Psoas muscle (tissue), 8 donors: ENCODE data around the gene CTSG. TPM values are rescaled to one million over a fixed set of nuclear protein-coding genes. Genes with fewer than 3 reads are reported as not detected.

Experiments
- ATAC-seq, 4 donors: fragments of 200-7000 bp; cut with Tn5 transposase; one replicate each; pipeline ENCODE4 v1.9.1; 2020; ENCODE audit warnings: moderate library complexity in 3 of 4, mild to moderate bottlenecking in 2 of 4
- DNase-seq, 2 donors: peaks; one replicate each; pipeline ENCODE4 v3.0.0-alpha.2; 2020
- H3K27ac ChIP-seq: fragments of 200-600 bp; one replicate; pipeline ENCODE4 v1.8.0; 2022
- H3K27me3 ChIP-seq, 3 donors: fragments of 200-600 bp in 1 of 3; one replicate each; pipeline versions ENCODE4 v1.6.1 to v1.8.0; 2013 to 2022; ENCODE audit warnings: low read length in 2 of 3, mild to moderate bottlenecking in 2 of 3, moderate library complexity in 1 of 3; ENCODE audit not compliant: insufficient read depth in 3 of 3
- H3K36me3 ChIP-seq, 2 donors: fragments of 200-600 bp in 1 of 2; one replicate each; pipeline versions ENCODE4 v1.6.1 to v1.8.0; 2013 to 2022; ENCODE audit warnings: low read depth in 1 of 2, mild to moderate bottlenecking in 1 of 2, moderate library complexity in 1 of 2; ENCODE audit not compliant: insufficient read depth in 1 of 2
- H3K4me1 ChIP-seq: fragments of 200-600 bp; one replicate; pipeline ENCODE4 v1.8.0; 2022
- H3K4me3 ChIP-seq: fragments of 200-600 bp; one replicate; pipeline ENCODE4 v1.8.0; 2022; ENCODE audit warnings: mild to moderate bottlenecking
- H3K9me3 ChIP-seq: fragments of 200-600 bp; one replicate; pipeline ENCODE4 v1.8.0; 2022
- CTCF ChIP-seq: fragments of 200-600 bp; IDR thresholded peaks from one replicate; pipeline ENCODE4 v1.8.0; 2022; ENCODE audit warnings: antibody characterized with exemption
- WGBS, 3 donors: extraction: QIAGEN DNeasy Blood & Tissue Kit; methylation state at CpG; one replicate each; pipeline versions ENCODE4 v1.1.6 to v1.1.7; 2013; 5-methylcytosine and 5-hydroxymethylcytosine counted together
- intact Hi-C, 2 donors: fragments of 100-400 bp; cut with DNase I; formaldehyde crosslinking; loops; one replicate each; pipeline versions ENCODE4 v1.11.0 to v1.14.2; 2022
- polyA plus RNA-seq, 3 donors: library from polyadenylated mRNA; stranded (reverse); fragments of 200-250 nt; gene quantifications; one replicate each; pipeline ENCODE4 v1.2.3, GENCODE V29; 2013
- total RNA-seq, 4 donors: library from RNA; stranded (reverse); fragmentation: NEBNext Ultra II Directional in 2 of 4; extraction: Animal tissue kit (Norgen Biotek cat#: 25700) in 2 of 4; gene quantifications; one replicate each; pipeline versions ENCODE4 v1.2.1 to v1.2.4, GENCODE V29; 2021 to 2023
- donor health status: healthy with polysubstance abuse.
- donor health status: DM: no; HTN: no; CAD: no; lungs with moderate emphysema.
- donor health status: Bipolar disorder and iron deficiency.
- donor health status: healthy.
- donor health status: DM: yes; HTN: yes; CAD: no.
- donor health status: DM: no; HTN: no; CAD: no.
- donor health status: DM: no; HTN: no; CAD: no.
- donor health status: DM: yes; HTN: yes; CAD: no.

CTSG gene
- total and polyA plus RNA-seq, 7 donors: 0.13 to 2.4 (median 0.82) TPM

GRCh38 chr14:24578558-24578957, 2.5 kb upstream of the CTSG start:
- no peak overlapping the region for H3K4me3 ChIP-seq
- TF ChIP-seq CTCF: no peak
- 52 to 69% (median 60%) methylated on average over 2 of the region's 2 CpGs for WGBS, 3 donors
- intact Hi-C loops: no loop called here
- no peak overlapping the region for H3K27ac ChIP-seq
- no peaks in the 10 kb centered on the region for H3K9me3 ChIP-seq
- no peaks in the 10 kb centered on the region for H3K27me3 ChIP-seq
- no peaks in the 10 kb centered on the region for H3K4me1 ChIP-seq
- DNase-seq (no peak), ATAC-seq (no peak)
- H3K36me3 ChIP-seq: no peaks in the 10 kb centered on the region

GRCh38 chr14:24576771-24577170, 721 bp upstream of the CTSG start:
- no peak overlapping the region for H3K4me3 ChIP-seq
- ATAC-seq (no peak), DNase-seq (no peak)
- no peak for TF ChIP-seq CTCF
- no peaks in the 10 kb centered on the region for H3K4me1 ChIP-seq
- H3K36me3 ChIP-seq: no peaks in the 10 kb centered on the region
- no peak overlapping the region for H3K27ac ChIP-seq
- no peaks in the 10 kb centered on the region for H3K27me3 ChIP-seq
- no peaks in the 10 kb centered on the region for H3K9me3 ChIP-seq
- intact Hi-C loops: no loop called here
- WGBS, 3 donors: 70 to 77% (median 75%) methylated on average over 5 of the region's 5 CpGs

- H3K4me3 ChIP-seq: no peak overlapping the region
- no peaks in the 10 kb centered on the region for H3K9me3 ChIP-seq
- no peak for ATAC-seq
- no peak for DNase-seq
- intact Hi-C loops: no loop called here
- 74 to 82% (median 76%) methylated on average over 26 to 27 of the region's 27 CpGs for WGBS, 3 donors
- H3K27ac ChIP-seq: no peak overlapping the region
- H3K27me3 ChIP-seq: no peaks in the 10 kb centered on the region
- no peaks in the 10 kb centered on the region for H3K36me3 ChIP-seq
- H3K4me1 ChIP-seq: no peaks in the 10 kb centered on the region
- TF ChIP-seq CTCF: no peak
Measured at GRCh38 chr14:24574206-24574774, 1.8 kb downstream of the CTSG start.

GRCh38 chr14:24566318-24566717, 9.7 kb downstream of the CTSG start:
- Histone ChIP-seq H3K27me3 (no peaks in the 10 kb centered on the region), H3K27ac (no peak overlapping the region), H3K36me3 (no peaks in the 10 kb centered on the region), H3K4me3 (no peak overlapping the region), H3K9me3 (peaks cover 6% of the 10 kb centered on the region), H3K4me1 (no peaks in the 10 kb centered on the region)
- no peak for ATAC-seq
- 57 to 78% (median 58%) methylated on average over 2 of the region's 2 CpGs for WGBS, 3 donors
- no peak for DNase-seq
- intact Hi-C loops: no loop called here
- TF ChIP-seq CTCF: no peak

GRCh38 chr14:24565766-24566165, 10.3 kb downstream of the CTSG start:
- no peak for ATAC-seq

More at GRCh38 chr14:24565766-24566165, 10.3 kb downstream of the CTSG start:
- WGBS, 3 donors: 47 to 59% (median 50%) methylated on average over 2 of the region's 2 CpGs
- no peaks in the 10 kb centered on the region for H3K36me3 ChIP-seq
- TF ChIP-seq CTCF: no peak
- no peak overlapping the region for H3K4me3 ChIP-seq
- DNase-seq: no peak
- no peak overlapping the region for H3K27ac ChIP-seq
- intact Hi-C loops: no loop called here
- H3K27me3 ChIP-seq: no peaks in the 10 kb centered on the region
- H3K4me1 ChIP-seq: no peaks in the 10 kb centered on the region
- peaks cover 6% of the 10 kb centered on the region for H3K9me3 ChIP-seq
